Measurements from ENCODE around the gene DCAF8L1. TPM values are rescaled to one million over a fixed set of nuclear protein-coding genes. Genes with fewer than 3 reads are reported as not detected.

The DCAF8L1 gene
- total and polyA plus RNA-seq, 2 of the 4 experiments (the other 2 are of a cell fraction) = not detected

DNA sequence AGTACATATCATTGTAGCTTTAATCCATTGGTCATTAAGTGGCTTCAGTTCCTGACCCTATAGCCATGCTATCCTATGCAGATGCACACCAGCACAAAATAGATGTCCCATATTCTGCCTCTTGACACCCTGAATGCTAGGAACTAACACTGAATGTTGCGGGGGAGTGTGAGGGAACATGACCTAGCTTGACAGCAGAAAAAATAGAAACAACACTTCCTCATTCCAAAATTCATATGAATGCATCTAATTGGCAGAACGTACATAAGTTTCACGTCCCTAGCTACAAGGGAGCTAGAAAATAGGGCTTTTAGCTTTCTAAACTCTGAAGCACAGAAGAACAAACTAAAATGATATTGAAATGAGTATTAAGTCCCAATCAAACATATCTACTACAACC lies 14.4 kb upstream of the DCAF8L1 start:
- Histone ChIP-seq H3K18ac (ENCODE audit: low read depth, low read length) (no peak overlapping the region), H4K5ac (ENCODE audit: low read depth, low read length) (no peak overlapping the region), H2BK120ac (ENCODE audit: low read depth, low read length) (no peak overlapping the region), H4K20me1 (ENCODE audit: insufficient read depth, low read length) (no peaks in the 10 kb centered on the region), H3K4me1 (ENCODE audit: control insufficient read depth, insufficient read depth, low read length) (no peaks in the 10 kb centered on the region), H3K23ac (ENCODE audit: low read depth, low read length) (no peak overlapping the region), H2AK5ac (ENCODE audit: low read depth, low read length) (no peak overlapping the region), H3K4ac (ENCODE audit: low read depth, low read length) (no peak overlapping the region), H3K27ac (ENCODE audit: insufficient read depth, low read length) (no peak overlapping the region), H3K27me3 (ENCODE audit: control insufficient read depth, insufficient read depth, low read length) (no peaks in the 10 kb centered on the region), H2BK5ac (ENCODE audit: low read depth, low read length, poor library complexity, severe bottlenecking) (no peak overlapping the region), H3K9me1 (ENCODE audit: insufficient read depth, low read length) (no peaks in the 10 kb centered on the region), H3K56ac (ENCODE audit: extremely low read depth, insufficient read depth, low read length) (no peak overlapping the region), H2AK9ac (replicated peaks; ENCODE audit: low read depth, low read length, poor library complexity) (no peak overlapping the region), H3K14ac (replicated peaks; ENCODE audit: low read depth, low read length) (no peak overlapping the region), H2BK20ac (ENCODE audit: low read depth, low read length) (no peak overlapping the region), H4K8ac (ENCODE audit: low read depth in 2 of 2, low read length in 2 of 2) (no peak overlapping the region), H3K9ac (ENCODE audit: low read depth, low read length) (no peak overlapping the region), H2BK15ac (ENCODE audit: low read depth, low read length) (no peak overlapping the region), H3K4me3 (ENCODE audit: insufficient read depth, low read depth, low read length) (no peak overlapping the region), H3K79me1 (ENCODE audit: low read depth in 1 of 2, low read length in 2 of 2) (no peaks in the 10 kb centered on the region), H4K91ac (ENCODE audit: insufficient read depth, low read depth, low read length) (no peak overlapping the region), H3K36me3 (ENCODE audit: control insufficient read depth, insufficient read depth, low read length) (no peaks in the 10 kb centered on the region), H3K4me2 (ENCODE audit: low read depth, low read length) (no peak overlapping the region), H3K9me3 (ENCODE audit: control insufficient read depth, insufficient read depth, low read length) (no peaks in the 10 kb centered on the region), H2AFZ (replicated peaks; ENCODE audit: low read length, poor library complexity) (no peak overlapping the region)
- ChIA-PET CTCF (no interaction called here), POLR2A (ENCODE audit: unreplicated experiment) (no interaction called here)
- DNase-seq = no peak
- no CpG with 5 or more reads among the region's 3 CpGs for WGBS, 2 experiments (ENCODE audit: extremely low coverage in 2 of 2, insufficient read length in 1 of 2)
- TF ChIP-seq, protein P1, sequence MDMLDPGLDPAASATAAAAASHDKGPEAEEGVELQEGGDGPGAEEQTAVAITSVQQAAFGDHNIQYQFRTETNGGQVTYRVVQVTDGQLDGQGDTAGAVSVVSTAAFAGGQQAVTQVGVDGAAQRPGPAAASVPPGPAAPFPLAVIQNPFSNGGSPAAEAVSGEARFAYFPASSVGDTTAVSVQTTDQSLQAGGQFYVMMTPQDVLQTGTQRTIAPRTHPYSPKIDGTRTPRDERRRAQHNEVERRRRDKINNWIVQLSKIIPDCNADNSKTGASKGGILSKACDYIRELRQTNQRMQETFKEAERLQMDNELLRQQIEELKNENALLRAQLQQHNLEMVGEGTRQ (IDR thresholded peaks at IDR 0.05; ENCODE audit: low read depth, low read length) = no peak
- TF ChIP-seq RFX5 (IDR thresholded peaks at IDR 0.05; ENCODE audit: low read depth, low read length) (no peak), MAFK (IDR thresholded peaks at IDR 0.05; ENCODE audit: low read depth, low read length) (no peak), CHD1 (IDR thresholded peaks at IDR 0.05; ENCODE audit: low read depth, low read length) (no peak), CEBPB (IDR thresholded peaks at IDR 0.05; ENCODE audit: low read depth, low read length) (no peak), RCOR1 (IDR thresholded peaks at IDR 0.05; ENCODE audit: insufficient replicate concordance, low read length) (no peak), BHLHE40 (IDR thresholded peaks at IDR 0.05; ENCODE audit: low read depth, low read length) (no peak), SMC3 (IDR thresholded peaks at IDR 0.05; ENCODE audit: low read depth, low read length) (no peak), MAZ (IDR thresholded peaks at IDR 0.05; ENCODE audit: borderline replicate concordance, low read depth, low read length) (no peak), NFE2L2 (IDR thresholded peaks at IDR 0.05; ENCODE audit: low read depth, low read length) (no peak), FOS (IDR thresholded peaks at IDR 0.05; ENCODE audit: low read depth, low read length) (no peak)
- TF ChIP-seq, protein P2, sequence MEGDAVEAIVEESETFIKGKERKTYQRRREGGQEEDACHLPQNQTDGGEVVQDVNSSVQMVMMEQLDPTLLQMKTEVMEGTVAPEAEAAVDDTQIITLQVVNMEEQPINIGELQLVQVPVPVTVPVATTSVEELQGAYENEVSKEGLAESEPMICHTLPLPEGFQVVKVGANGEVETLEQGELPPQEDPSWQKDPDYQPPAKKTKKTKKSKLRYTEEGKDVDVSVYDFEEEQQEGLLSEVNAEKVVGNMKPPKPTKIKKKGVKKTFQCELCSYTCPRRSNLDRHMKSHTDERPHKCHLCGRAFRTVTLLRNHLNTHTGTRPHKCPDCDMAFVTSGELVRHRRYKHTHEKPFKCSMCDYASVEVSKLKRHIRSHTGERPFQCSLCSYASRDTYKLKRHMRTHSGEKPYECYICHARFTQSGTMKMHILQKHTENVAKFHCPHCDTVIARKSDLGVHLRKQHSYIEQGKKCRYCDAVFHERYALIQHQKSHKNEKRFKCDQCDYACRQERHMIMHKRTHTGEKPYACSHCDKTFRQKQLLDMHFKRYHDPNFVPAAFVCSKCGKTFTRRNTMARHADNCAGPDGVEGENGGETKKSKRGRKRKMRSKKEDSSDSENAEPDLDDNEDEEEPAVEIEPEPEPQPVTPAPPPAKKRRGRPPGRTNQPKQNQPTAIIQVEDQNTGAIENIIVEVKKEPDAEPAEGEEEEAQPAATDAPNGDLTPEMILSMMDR (conservative IDR thresholded peaks at IDR 0.05; ENCODE audit: low read depth, low read length) = no peak
- TF ChIP-seq, protein P3, sequence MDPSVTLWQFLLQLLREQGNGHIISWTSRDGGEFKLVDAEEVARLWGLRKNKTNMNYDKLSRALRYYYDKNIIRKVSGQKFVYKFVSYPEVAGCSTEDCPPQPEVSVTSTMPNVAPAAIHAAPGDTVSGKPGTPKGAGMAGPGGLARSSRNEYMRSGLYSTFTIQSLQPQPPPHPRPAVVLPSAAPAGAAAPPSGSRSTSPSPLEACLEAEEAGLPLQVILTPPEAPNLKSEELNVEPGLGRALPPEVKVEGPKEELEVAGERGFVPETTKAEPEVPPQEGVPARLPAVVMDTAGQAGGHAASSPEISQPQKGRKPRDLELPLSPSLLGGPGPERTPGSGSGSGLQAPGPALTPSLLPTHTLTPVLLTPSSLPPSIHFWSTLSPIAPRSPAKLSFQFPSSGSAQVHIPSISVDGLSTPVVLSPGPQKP (IDR thresholded peaks at IDR 0.05; ENCODE audit: borderline replicate concordance, low read depth, low read length) = no peak
- no peak for ATAC-seq (ENCODE audit: low read depth)
- intact Hi-C loops (cut with micrococcal nuclease) (no loop called here), in situ Hi-C loops (cut with MboI; ENCODE audit: low sequenced_read_pairs) (no loop called here), dilution Hi-C loops (cut with HindIII; ENCODE audit: low sequenced_read_pairs, unreplicated experiment) (no loop called here)
- no TSS peak for BruUV-seq (replicated peaks)
